Stimulated activated naive CD8-positive, alpha-beta T cell treated with anti-CD3 and anti-CD28 coated beads, Interleukin-15, Interleukin-2, amounts not matched to agents 100 ng/mL and 50 ng/mL, for 24 hours (primary cell): ENCODE data around the gene CNST.

Experiments used
- H3K27ac Mint-ChIP-seq: one replicate; pipeline ENCODE4 v1.8.0; 2021; ENCODE audit warnings: mild to moderate bottlenecking, mixed read lengths
- H3K27me3 Mint-ChIP-seq: one replicate; pipeline ENCODE4 v1.8.0; 2021; ENCODE audit warnings: mixed read lengths
- H3K36me3 Mint-ChIP-seq: one replicate; pipeline ENCODE4 v1.8.0; 2021; ENCODE audit warnings: low read depth, mixed read lengths
- H3K4me1 Mint-ChIP-seq: one replicate; pipeline ENCODE4 v1.8.0; 2021; ENCODE audit warnings: low read depth, mixed read lengths
- H3K4me3 Mint-ChIP-seq: one replicate; pipeline ENCODE4 v1.8.0; 2021; ENCODE audit warnings: mild to moderate bottlenecking, mixed read lengths
- H3K9me3 Mint-ChIP-seq: one replicate; pipeline ENCODE4 v1.8.0; 2021; ENCODE audit warnings: mixed read lengths

Gene CNST

GRCh38 chr1:246640747-246641146 is 74.5 kb downstream of the CNST start:
- Mint-ChIP-seq H3K36me3 (peaks cover 29% of the 10 kb centered on the region), H3K4me1 (peaks cover 3% of the 10 kb centered on the region), H3K27ac (no peak overlapping the region), H3K4me3 (no peak overlapping the region), H3K27me3 (no peaks in the 10 kb centered on the region), H3K9me3 (peaks cover 4% of the 10 kb centered on the region)

- no peaks in the 10 kb centered on the region for H3K27me3 Mint-ChIP-seq
- no peak overlapping the region for H3K4me3 Mint-ChIP-seq
- peaks cover 4% of the 10 kb centered on the region for H3K9me3 Mint-ChIP-seq
- no peak overlapping the region for H3K27ac Mint-ChIP-seq
- H3K36me3 Mint-ChIP-seq = peaks cover 29% of the 10 kb centered on the region
- peaks cover 3% of the 10 kb centered on the region for H3K4me1 Mint-ChIP-seq
Measured at GRCh38 chr1:246641394-246641793, 75.1 kb downstream of the CNST start.

DNA sequence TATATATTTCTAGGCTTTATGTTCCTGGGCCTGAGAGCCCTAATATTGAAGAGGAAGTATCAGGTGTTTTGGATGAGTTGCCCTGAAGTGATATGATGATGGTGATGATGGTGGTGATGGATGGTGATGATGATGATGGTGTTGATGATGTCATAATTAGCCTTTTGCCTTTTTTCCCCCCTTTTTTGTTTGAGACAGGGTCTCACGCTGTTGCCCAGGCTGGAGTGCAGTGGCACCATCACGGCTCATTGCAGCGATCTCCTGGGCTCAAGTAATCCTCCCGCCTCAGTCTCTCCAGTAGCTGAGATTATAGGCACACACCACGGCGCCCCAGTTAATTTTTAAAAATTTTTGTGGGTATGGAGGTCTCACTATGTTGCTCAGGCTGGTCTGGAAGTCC is 76.5 kb downstream of the CNST start:
- H3K36me3 Mint-ChIP-seq = peaks cover 40% of the 10 kb centered on the region
- peaks cover 4% of the 10 kb centered on the region for H3K9me3 Mint-ChIP-seq
- peaks cover 3% of the 10 kb centered on the region for H3K4me1 Mint-ChIP-seq
- no peak overlapping the region for H3K4me3 Mint-ChIP-seq
- H3K27me3 Mint-ChIP-seq = no peaks in the 10 kb centered on the region
- H3K27ac Mint-ChIP-seq = no peak overlapping the region

DNA sequence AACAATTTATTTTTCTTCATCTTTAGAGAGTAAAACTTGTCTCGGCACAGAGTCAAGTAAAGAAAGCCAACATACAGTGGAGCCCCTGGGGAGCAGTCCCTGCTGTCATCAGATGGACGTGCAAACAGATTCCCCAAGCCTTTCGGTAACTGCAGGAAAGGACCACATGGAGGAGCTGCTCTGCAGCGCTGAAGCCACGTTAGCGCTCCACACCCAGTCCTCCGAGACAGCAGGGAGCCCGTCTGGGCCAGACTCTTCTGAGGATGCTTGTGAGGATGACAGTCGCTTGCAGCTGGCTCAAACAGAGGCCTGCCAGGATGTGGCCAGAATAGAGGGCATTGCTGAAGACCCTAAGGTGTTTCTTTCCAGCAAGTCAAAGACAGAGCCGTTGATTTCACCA is 80.9 kb downstream of the CNST start:
- Mint-ChIP-seq H3K27me3 (no peaks in the 10 kb centered on the region), H3K27ac (no peak overlapping the region), H3K4me1 (peaks cover 5% of the 10 kb centered on the region), H3K36me3 (peaks cover 57% of the 10 kb centered on the region), H3K4me3 (no peak overlapping the region), H3K9me3 (peaks cover 4% of the 10 kb centered on the region)

DNA sequence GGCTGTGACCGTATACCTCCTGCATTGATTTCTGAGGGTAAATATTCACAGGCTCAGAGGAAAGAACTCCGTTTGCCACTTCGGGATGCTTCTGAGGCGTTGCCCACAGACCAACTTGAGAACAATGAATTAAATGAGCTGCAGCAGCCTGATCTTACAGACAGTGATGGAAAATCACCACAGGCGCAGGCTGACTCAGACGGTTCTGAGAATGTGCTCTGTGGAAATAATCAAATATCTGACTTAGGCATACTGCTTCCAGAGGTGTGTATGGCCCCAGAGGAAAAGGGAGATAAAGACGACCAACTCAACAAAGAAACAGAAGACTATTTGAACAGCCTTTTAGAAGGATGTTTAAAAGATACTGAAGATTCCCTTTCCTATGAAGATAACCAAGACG is 81.3 kb downstream of the CNST start:
- peaks cover 5% of the 10 kb centered on the region for H3K4me1 Mint-ChIP-seq
- no peak overlapping the region for H3K27ac Mint-ChIP-seq
- no peak overlapping the region for H3K4me3 Mint-ChIP-seq

GRCh38 chr1:246651012-246651695 is 84.9 kb downstream of the CNST start:
- Mint-ChIP-seq H3K9me3 (no peaks in the 10 kb centered on the region), H3K27me3 (no peaks in the 10 kb centered on the region), H3K27ac (peak overlapping the region; percentile 7), H3K4me1 (peaks cover 5% of the 10 kb centered on the region), H3K36me3 (peaks cover 55% of the 10 kb centered on the region), H3K4me3 (no peak overlapping the region)

More for the DNA sequence above, 81.3 kb downstream of the CNST start:
- no peaks in the 10 kb centered on the region for H3K27me3 Mint-ChIP-seq
- peaks cover 4% of the 10 kb centered on the region for H3K9me3 Mint-ChIP-seq
- peaks cover 57% of the 10 kb centered on the region for H3K36me3 Mint-ChIP-seq

GRCh38 chr1:246658567-246658966 is 92.3 kb downstream of the CNST start:
- no peaks in the 10 kb centered on the region for H3K27me3 Mint-ChIP-seq
- H3K36me3 Mint-ChIP-seq = peaks cover 45% of the 10 kb centered on the region
- no peaks in the 10 kb centered on the region for H3K9me3 Mint-ChIP-seq
- H3K4me3 Mint-ChIP-seq = no peak overlapping the region
- H3K4me1 Mint-ChIP-seq = no peaks in the 10 kb centered on the region
- H3K27ac Mint-ChIP-seq = no peak overlapping the region

- Mint-ChIP-seq H3K9me3 (no peaks in the 10 kb centered on the region), H3K4me3 (no peak overlapping the region), H3K36me3 (peaks cover 35% of the 10 kb centered on the region), H3K27ac (no peak overlapping the region), H3K4me1 (no peaks in the 10 kb centered on the region), H3K27me3 (no peaks in the 10 kb centered on the region)
Measured at GRCh38 chr1:246659594-246660140, 93.4 kb downstream of the CNST start.

- Mint-ChIP-seq H3K27me3 (no peaks in the 10 kb centered on the region), H3K9me3 (no peaks in the 10 kb centered on the region), H3K36me3 (peaks cover 42% of the 10 kb centered on the region), H3K4me1 (no peaks in the 10 kb centered on the region), H3K4me3 (no peak overlapping the region), H3K27ac (no peak overlapping the region)
Measured at GRCh38 chr1:246661451-246661850, 95.2 kb downstream of the CNST start.

- Mint-ChIP-seq H3K4me1 (no peaks in the 10 kb centered on the region), H3K27me3 (no peaks in the 10 kb centered on the region), H3K9me3 (no peaks in the 10 kb centered on the region), H3K27ac (no peak overlapping the region), H3K4me3 (no peak overlapping the region), H3K36me3 (peaks cover 42% of the 10 kb centered on the region)
Measured at GRCh38 chr1:246667773-246668172, 101.5 kb downstream of the CNST start.

- no peaks in the 10 kb centered on the region for H3K27me3 Mint-ChIP-seq
- H3K27ac Mint-ChIP-seq = no peak overlapping the region
- H3K4me1 Mint-ChIP-seq = no peaks in the 10 kb centered on the region
- H3K9me3 Mint-ChIP-seq = peaks cover under 1% of the 10 kb centered on the region
- no peak overlapping the region for H3K4me3 Mint-ChIP-seq
- H3K36me3 Mint-ChIP-seq = peaks cover 44% of the 10 kb centered on the region
Measured at GRCh38 chr1:246669659-246670058, 103.4 kb downstream of the CNST start.

- Mint-ChIP-seq H3K36me3 (peaks cover 29% of the 10 kb centered on the region), H3K27me3 (no peaks in the 10 kb centered on the region), H3K27ac (no peak overlapping the region), H3K4me1 (no peaks in the 10 kb centered on the region), H3K9me3 (peaks cover 6% of the 10 kb centered on the region), H3K4me3 (no peak overlapping the region)
Measured at GRCh38 chr1:246674049-246674448, 107.8 kb downstream of the CNST start.

DNA sequence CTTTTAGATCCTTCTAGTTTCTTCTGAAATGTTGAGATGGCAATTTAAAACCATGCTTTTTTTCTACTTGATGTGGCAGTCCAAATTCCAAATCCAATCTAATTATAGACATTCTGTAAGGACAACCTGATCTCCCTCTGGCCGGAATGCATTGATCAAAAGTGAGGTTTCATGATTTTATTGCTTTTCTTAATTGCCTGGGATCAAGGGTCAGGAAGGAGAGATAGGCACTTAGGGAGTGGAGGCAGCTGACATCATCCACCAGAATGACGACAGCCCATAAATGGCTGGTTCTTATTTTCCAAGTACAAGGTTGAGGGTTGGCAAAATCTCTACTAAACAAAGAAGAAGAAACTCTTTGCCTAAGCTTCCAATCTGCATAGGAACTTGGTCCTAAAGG is 111.6 kb downstream of the CNST start:
- Mint-ChIP-seq H3K36me3 (peaks cover 11% of the 10 kb centered on the region), H3K27me3 (no peaks in the 10 kb centered on the region), H3K27ac (no peak overlapping the region), H3K4me1 (no peaks in the 10 kb centered on the region), H3K9me3 (peaks cover 6% of the 10 kb centered on the region), H3K4me3 (no peak overlapping the region)

GRCh38 chr1:246678816-246679793 is 112.8 kb downstream of the CNST start:
- peaks cover 7% of the 10 kb centered on the region for H3K36me3 Mint-ChIP-seq
- H3K4me1 Mint-ChIP-seq = no peaks in the 10 kb centered on the region
- no peaks in the 10 kb centered on the region for H3K27me3 Mint-ChIP-seq
- peaks cover 6% of the 10 kb centered on the region for H3K9me3 Mint-ChIP-seq
- H3K27ac Mint-ChIP-seq = no peak overlapping the region
- no peak overlapping the region for H3K4me3 Mint-ChIP-seq

GRCh38 chr1:246679794-246680177 is 113.5 kb downstream of the CNST start:
- H3K9me3 Mint-ChIP-seq = peaks cover 5% of the 10 kb centered on the region
- no peaks in the 10 kb centered on the region for H3K4me1 Mint-ChIP-seq
- H3K27ac Mint-ChIP-seq = no peak overlapping the region
- peaks cover 6% of the 10 kb centered on the region for H3K36me3 Mint-ChIP-seq
- no peak overlapping the region for H3K4me3 Mint-ChIP-seq
- H3K27me3 Mint-ChIP-seq = no peaks in the 10 kb centered on the region
